ENCODE data around the gene WFS1. TPM values are rescaled to one million over a fixed set of nuclear protein-coding genes. Genes with fewer than 3 reads are reported as not detected.

The WFS1 gene
- polyA plus RNA-seq, 4 donors, result 4.1 to 35.1 (median 12.2) TPM

DNA sequence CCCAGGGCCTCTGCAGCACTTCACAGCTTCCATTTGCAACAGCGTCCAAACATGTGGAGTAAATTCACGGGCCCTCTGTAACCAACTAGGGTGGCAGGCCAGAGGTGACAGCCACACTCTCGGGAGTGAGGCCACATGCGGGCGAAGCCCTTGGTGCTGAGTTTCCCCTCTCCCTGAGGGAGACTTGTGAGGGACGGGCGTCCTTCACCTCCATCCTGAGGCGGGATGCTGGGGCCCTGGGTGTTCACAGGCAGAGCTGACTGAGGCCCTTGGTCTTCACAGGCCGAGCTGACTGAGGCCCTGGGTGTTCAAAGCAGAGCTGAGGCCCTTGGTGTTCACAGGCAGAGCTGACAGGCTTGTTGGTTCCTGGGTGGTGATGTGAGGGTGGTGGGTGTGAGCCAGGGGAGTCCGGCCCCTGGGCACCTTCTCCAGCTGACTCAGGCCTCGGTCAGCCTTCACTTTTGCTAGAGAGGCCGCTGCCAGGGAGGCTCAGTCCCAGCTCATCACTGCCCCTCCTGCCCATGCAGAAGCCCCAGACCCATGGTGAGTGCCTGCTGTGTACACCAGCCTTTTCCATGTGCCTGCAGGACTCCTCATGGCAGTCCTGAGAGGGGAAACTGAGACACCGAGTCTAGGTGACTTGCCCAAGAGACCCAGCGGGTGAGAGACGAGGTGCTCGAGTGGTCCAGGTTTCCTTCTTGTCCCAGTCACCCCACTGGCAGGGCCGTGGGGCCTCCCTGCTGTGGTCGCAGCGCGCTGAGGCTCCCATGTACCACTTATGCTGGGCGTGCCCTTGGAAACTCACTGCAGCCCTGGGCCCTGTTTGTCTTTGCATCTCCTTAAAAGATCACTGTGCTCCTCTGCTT lies 8.5 kb downstream of the WFS1 start:
- H3K4me3 ChIP-seq (ENCODE audit: low read depth in 1 of 3, low read length in 3 of 3), result peak overlapping the region in 1 of 3 donors; percentile 15
- DNase-seq (no peak), FAIRE-seq (no peak)
- 59 to 61% (median 61%) methylated on average over 21 of the region's 21 CpGs for WGBS, 3 donors
- H3K27ac ChIP-seq (ENCODE audit: low read depth in 1 of 3, low read length in 2 of 3), result peak overlapping the region; percentile 67 to 92 (median 82)
- peaks cover 13 to 55% (median 16%) of the 10 kb centered on the region in 3 donors for H3K4me1 ChIP-seq (ENCODE audit: control insufficient read depth in 3 of 3, insufficient read depth in 2 of 3, low read depth in 1 of 3, low read length in 2 of 3)
- H3K36me3 ChIP-seq (ENCODE audit: control insufficient read depth in 3 of 3, insufficient read depth in 2 of 3, low read depth in 1 of 3, low read length in 3 of 3), result peaks cover 0 to 63% (median 3%) of the 10 kb centered on the region in 3 donors
- no peaks in the 10 kb centered on the region for H3K27me3 ChIP-seq (ENCODE audit: control insufficient read depth in 3 of 3, insufficient read depth in 3 of 3, low read length in 3 of 3)
- no peaks in the 10 kb centered on the region for H3K9me3 ChIP-seq (ENCODE audit: control insufficient read depth in 2 of 2, insufficient read depth in 1 of 2, low read depth in 1 of 2, low read length in 1 of 2)

DNA sequence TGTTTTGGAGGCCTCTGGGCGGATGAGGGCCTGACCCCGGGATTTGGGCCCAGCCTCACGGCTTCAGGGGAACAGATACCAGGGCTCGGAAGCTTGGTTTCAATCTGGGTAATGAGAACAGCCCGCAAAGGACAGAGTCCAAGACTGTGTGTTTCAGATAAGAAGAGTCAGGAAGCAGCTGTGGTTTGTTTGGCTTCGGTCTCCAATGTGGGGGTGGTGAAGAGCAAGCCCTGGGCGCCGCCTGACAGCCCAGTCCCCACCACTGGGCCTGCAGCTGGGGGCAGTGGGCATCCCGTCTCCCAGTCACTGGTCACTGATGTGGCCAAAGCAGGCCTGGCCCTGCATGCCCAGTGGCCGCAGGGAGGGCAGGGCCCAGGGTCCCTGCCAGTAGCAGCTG lies 9.1 kb downstream of the WFS1 start:
- DNase-seq, result peak; percentile 91 to 92
- Histone ChIP-seq H3K36me3 (ENCODE audit: control insufficient read depth in 3 of 3, insufficient read depth in 2 of 3, low read depth in 1 of 3, low read length in 3 of 3) (peaks cover 0 to 66% (median 3%) of the 10 kb centered on the region in 3 donors), H3K27ac (ENCODE audit: low read depth in 1 of 3, low read length in 2 of 3) (peak overlapping the region; percentile 67 to 92 (median 82)), H3K4me1 (ENCODE audit: control insufficient read depth in 3 of 3, insufficient read depth in 2 of 3, low read depth in 1 of 3, low read length in 2 of 3) (peaks cover 9 to 55% (median 16%) of the 10 kb centered on the region in 3 donors), H3K9me3 (ENCODE audit: control insufficient read depth in 2 of 2, insufficient read depth in 1 of 2, low read depth in 1 of 2, low read length in 1 of 2) (no peaks in the 10 kb centered on the region), H3K27me3 (ENCODE audit: control insufficient read depth in 3 of 3, insufficient read depth in 3 of 3, low read length in 3 of 3) (no peaks in the 10 kb centered on the region), H3K4me3 (ENCODE audit: low read depth in 1 of 3, low read length in 3 of 3) (peak overlapping the region in 1 of 3 donors; percentile 15)
- 4 to 12% (median 6%) methylated on average over 10 of the region's 10 CpGs for WGBS, 3 donors
- no peak for FAIRE-seq

DNA sequence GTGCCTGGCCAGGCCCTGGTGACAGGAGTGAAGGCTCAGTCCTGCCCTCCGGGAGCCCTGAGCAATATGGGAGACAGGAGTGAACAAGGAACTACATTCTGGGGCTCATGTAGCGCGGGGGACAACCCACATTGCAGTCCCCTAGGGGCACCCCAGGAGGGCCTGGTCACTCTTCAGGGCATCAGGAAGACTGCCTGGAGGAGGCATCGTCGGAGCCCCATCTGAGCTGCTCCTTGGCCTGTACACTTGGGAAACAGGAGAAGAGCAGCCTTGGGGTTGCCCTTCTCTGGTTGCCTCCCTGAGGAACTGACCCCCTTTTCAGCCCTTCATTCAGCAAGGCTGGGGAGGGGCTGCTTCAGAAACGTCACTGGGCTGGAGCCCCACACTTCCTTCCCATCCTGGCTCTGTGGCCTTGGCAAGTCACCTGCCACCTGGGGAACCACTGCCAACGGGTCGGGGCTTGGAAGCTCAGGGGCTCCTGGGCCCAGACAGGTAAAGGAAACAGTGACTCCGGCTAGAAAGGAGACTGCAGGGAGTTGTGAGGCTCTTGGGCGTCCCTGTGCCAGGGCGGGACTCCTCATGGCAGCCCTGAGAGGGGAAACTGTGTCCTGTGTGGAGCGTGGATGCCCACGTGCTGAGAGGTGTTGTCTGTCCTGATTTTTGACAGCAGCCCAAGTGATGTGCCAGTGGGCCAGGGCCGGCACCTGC lies 10.1 kb downstream of the WFS1 start:
- Histone ChIP-seq H3K9me3 (ENCODE audit: control insufficient read depth in 2 of 2, insufficient read depth in 1 of 2, low read depth in 1 of 2, low read length in 1 of 2) (no peaks in the 10 kb centered on the region), H3K36me3 (ENCODE audit: control insufficient read depth in 3 of 3, insufficient read depth in 2 of 3, low read depth in 1 of 3, low read length in 3 of 3) (peaks cover 0 to 66% (median 3%) of the 10 kb centered on the region in 3 donors), H3K4me1 (ENCODE audit: control insufficient read depth in 3 of 3, insufficient read depth in 2 of 3, low read depth in 1 of 3, low read length in 2 of 3) (peaks cover 9 to 50% (median 16%) of the 10 kb centered on the region in 3 donors), H3K4me3 (ENCODE audit: low read depth in 1 of 3, low read length in 3 of 3) (no peak overlapping the region), H3K27me3 (ENCODE audit: control insufficient read depth in 3 of 3, insufficient read depth in 3 of 3, low read length in 3 of 3) (no peaks in the 10 kb centered on the region), H3K27ac (ENCODE audit: low read depth in 1 of 3, low read length in 2 of 3) (peak overlapping the region in 2 of 3 donors; percentile 67 to 92)
- DNase-seq, result no peak
- no peak for FAIRE-seq
- 62 to 83% (median 71%) methylated on average over 14 of the region's 14 CpGs for WGBS, 3 donors

DNA sequence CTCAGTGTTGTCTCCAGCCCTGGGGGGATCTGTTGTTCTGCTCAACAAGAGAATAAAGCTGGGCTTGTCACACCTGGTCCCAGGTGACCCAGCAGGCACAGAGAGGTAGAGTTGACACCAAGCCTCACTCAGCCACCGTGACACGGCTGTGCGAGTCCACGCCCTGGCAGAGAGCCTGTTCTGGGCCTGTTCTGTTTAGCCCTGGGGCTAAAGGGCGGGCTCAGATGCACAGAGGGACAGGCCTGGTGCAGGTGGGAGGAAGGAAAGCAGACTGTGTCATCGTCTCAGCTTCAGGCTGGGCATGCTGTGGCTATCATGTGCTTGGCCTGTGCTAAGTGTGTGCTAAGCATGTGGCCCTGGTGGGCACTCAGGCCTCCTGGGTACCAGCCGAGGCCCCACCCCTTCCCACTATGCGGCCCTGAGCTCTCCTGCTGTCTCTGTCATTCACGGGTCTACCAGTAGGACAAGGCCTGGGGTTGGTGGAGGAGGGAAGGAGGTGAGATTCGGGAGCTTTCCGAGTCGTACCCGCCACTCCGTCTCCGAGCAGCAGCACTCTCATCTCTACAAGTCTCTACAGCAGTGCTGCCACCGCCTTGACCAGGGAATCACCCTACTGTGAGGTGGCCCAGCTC lies 10.8 kb downstream of the WFS1 start:
- H3K36me3 ChIP-seq (ENCODE audit: control insufficient read depth in 3 of 3, insufficient read depth in 2 of 3, low read depth in 1 of 3, low read length in 3 of 3), result peaks cover 0 to 70% (median 3%) of the 10 kb centered on the region in 3 donors

DNA sequence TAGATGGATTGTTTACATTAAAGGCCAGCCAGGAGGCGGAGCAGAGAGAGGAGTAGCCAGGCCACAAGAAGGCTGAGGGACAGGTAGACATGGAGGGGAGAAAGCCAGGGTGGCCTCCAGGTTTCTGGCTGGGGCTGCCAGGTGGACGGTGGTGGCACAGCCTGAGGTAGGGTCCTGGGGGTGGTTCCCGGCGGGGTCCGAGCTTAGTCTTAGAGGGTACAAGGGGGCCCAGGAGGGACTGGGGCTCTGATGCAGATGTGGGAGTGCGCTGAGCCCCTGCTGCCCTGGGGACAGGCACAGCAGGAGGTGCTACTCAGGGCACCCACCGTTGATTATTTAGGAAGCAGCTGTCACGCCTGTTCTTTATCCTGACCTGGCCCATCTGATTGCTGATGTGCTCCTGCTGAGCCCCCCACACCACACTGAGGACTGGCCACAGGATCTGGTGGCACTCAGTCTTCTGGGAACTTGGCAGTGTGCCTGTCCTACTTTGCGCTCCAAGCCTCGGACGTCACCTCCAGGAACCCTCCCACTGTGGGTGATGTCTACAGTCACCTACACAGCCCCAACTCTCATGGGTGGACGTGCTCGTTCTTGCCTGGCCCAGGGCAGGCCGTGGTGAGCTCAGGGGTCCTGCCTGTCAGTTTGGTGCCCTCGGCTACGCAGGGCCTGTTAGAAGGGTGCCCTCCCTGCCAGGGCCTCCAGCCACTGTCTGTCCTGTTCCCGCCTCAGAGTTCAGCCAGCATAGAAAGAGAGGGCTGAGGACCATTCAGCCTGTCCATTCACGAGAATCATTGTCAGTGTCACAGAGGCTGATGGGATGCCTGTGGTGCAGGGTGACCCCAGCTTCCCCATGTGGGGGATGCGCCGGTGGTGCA lies 12.0 kb downstream of the WFS1 start:
- 73 to 90% (median 90%) methylated on average over 20 of the region's 20 CpGs for WGBS, 3 donors
- Histone ChIP-seq H3K9me3 (ENCODE audit: control insufficient read depth in 2 of 2, insufficient read depth in 1 of 2, low read depth in 1 of 2, low read length in 1 of 2) (no peaks in the 10 kb centered on the region), H3K4me1 (ENCODE audit: control insufficient read depth in 3 of 3, insufficient read depth in 2 of 3, low read depth in 1 of 3, low read length in 2 of 3) (peaks cover 7 to 35% (median 16%) of the 10 kb centered on the region in 3 donors), H3K4me3 (ENCODE audit: low read depth in 1 of 3, low read length in 3 of 3) (no peak overlapping the region), H3K36me3 (ENCODE audit: control insufficient read depth in 3 of 3, insufficient read depth in 2 of 3, low read depth in 1 of 3, low read length in 3 of 3) (peaks cover 0 to 79% (median 3%) of the 10 kb centered on the region in 3 donors), H3K27me3 (ENCODE audit: control insufficient read depth in 3 of 3, insufficient read depth in 3 of 3, low read length in 3 of 3) (no peaks in the 10 kb centered on the region), H3K27ac (ENCODE audit: low read depth in 1 of 3, low read length in 2 of 3) (peak overlapping the region in 1 of 3 donors; percentile 4)
- DNase-seq (no peak), FAIRE-seq (no peak)

More for the DNA sequence above, 10.8 kb downstream of the WFS1 start:
- WGBS, 3 donors, result 52 to 80% (median 70%) methylated on average over 16 of the region's 16 CpGs
- Histone ChIP-seq H3K27me3 (ENCODE audit: control insufficient read depth in 3 of 3, insufficient read depth in 3 of 3, low read length in 3 of 3) (no peaks in the 10 kb centered on the region), H3K4me1 (ENCODE audit: control insufficient read depth in 3 of 3, insufficient read depth in 2 of 3, low read depth in 1 of 3, low read length in 2 of 3) (peaks cover 9 to 46% (median 16%) of the 10 kb centered on the region in 3 donors), H3K9me3 (ENCODE audit: control insufficient read depth in 2 of 2, insufficient read depth in 1 of 2, low read depth in 1 of 2, low read length in 1 of 2) (no peaks in the 10 kb centered on the region), H3K4me3 (ENCODE audit: low read depth in 1 of 3, low read length in 3 of 3) (no peak overlapping the region), H3K27ac (ENCODE audit: low read depth in 1 of 3, low read length in 2 of 3) (no peak overlapping the region)
- DNase-seq (peak in 1 of 2 donors; percentile 81), FAIRE-seq (no peak)

DNA sequence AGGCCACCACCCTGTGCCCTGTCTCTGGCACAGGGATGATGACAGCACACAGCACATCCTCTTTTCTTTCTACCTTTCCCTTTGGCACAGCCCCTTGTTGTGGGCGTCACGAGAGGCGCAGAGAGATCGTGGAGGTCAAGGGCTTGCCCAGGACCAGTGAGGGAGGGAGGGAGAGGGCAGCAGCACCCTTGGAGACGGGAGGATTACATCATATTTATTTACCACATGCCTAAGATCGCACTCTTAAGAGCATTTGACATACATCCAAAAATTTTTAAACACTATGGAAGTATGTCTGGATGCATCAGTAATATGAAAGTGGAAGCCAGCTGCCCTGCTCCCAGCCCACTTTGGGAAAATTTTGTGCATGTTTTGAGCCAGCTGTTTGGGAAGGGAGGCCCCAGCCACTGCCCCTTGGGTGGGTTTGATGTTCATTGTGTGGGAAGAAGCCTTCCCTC lies 12.7 kb downstream of the WFS1 start:
- DNase-seq, result no peak
- no peak overlapping the region for H3K4me3 ChIP-seq (ENCODE audit: low read depth in 1 of 3, low read length in 3 of 3)
- no peaks in the 10 kb centered on the region for H3K27me3 ChIP-seq (ENCODE audit: control insufficient read depth in 3 of 3, insufficient read depth in 3 of 3, low read length in 3 of 3)
- H3K27ac ChIP-seq (ENCODE audit: low read depth in 1 of 3, low read length in 2 of 3), result peak overlapping the region in 1 of 3 donors; percentile 4
- 52 to 72% (median 72%) methylated on average over 6 of the region's 6 CpGs for WGBS, 3 donors
- H3K4me1 ChIP-seq (ENCODE audit: control insufficient read depth in 3 of 3, insufficient read depth in 2 of 3, low read depth in 1 of 3, low read length in 2 of 3), result peaks cover 7 to 28% (median 16%) of the 10 kb centered on the region in 3 donors
- no peaks in the 10 kb centered on the region for H3K9me3 ChIP-seq (ENCODE audit: control insufficient read depth in 2 of 2, insufficient read depth in 1 of 2, low read depth in 1 of 2, low read length in 1 of 2)
- no peak for FAIRE-seq
- peaks cover 0 to 85% (median 3%) of the 10 kb centered on the region in 3 donors for H3K36me3 ChIP-seq (ENCODE audit: control insufficient read depth in 3 of 3, insufficient read depth in 2 of 3, low read depth in 1 of 3, low read length in 3 of 3)

DNA sequence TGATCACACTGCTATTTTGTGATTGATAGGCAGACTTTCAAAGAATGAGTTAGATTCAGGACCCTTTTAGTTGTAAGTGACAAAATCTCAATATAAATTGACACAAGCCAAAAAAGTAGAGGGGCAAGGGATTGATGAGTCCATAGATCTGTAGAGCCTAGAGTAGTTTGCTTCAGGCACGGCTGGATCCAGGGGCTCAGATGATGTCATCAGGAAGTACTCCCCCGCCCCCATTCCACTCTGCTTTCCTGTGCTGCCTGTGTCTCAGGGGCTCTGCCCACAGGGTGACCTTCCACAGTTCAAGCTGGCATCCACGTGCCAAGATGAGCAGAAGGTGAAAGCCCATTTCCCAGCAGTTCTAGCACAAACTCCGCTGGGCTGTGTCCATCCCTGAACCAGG lies 13.6 kb downstream of the WFS1 start:
- 88 to 92% (median 89%) methylated on average over 4 of the region's 4 CpGs for WGBS, 3 donors
- no peak overlapping the region for H3K4me3 ChIP-seq (ENCODE audit: low read depth in 1 of 3, low read length in 3 of 3)
- no peaks in the 10 kb centered on the region for H3K27me3 ChIP-seq (ENCODE audit: control insufficient read depth in 3 of 3, insufficient read depth in 3 of 3, low read length in 3 of 3)
- H3K4me1 ChIP-seq (ENCODE audit: control insufficient read depth in 3 of 3, insufficient read depth in 2 of 3, low read depth in 1 of 3, low read length in 2 of 3), result peaks cover 4 to 19% (median 14%) of the 10 kb centered on the region in 3 donors
- no peak for DNase-seq
- H3K36me3 ChIP-seq (ENCODE audit: control insufficient read depth in 3 of 3, insufficient read depth in 2 of 3, low read depth in 1 of 3, low read length in 3 of 3), result peaks cover 0 to 85% (median 3%) of the 10 kb centered on the region in 3 donors
- no peak for FAIRE-seq
- no peak overlapping the region for H3K27ac ChIP-seq (ENCODE audit: low read depth in 1 of 3, low read length in 2 of 3)
- no peaks in the 10 kb centered on the region for H3K9me3 ChIP-seq (ENCODE audit: control insufficient read depth in 2 of 2, insufficient read depth in 1 of 2, low read depth in 1 of 2, low read length in 1 of 2)

All from small intestine (tissue), 7 donors.